GM12801 (cell line): ENCODE results near the gene SLC7A4.

Experiments
- CTCF ChIP-seq: IDR thresholded peaks from one replicate; pipeline ENCODE4 v1.5.1; 2011; ENCODE audit warnings: control low read depth; ENCODE audit not compliant: insufficient read length; ENCODE audit errors: extremely low read depth

SLC7A4 gene

GRCh38 chr22:21028277-21029251, 3.8 kb downstream of the SLC7A4 start:
- TF ChIP-seq CTCF, result no peak

GRCh38 chr22:21026783-21027692, 5.3 kb downstream of the SLC7A4 start:
- no peak for TF ChIP-seq CTCF

- no peak for TF ChIP-seq CTCF
Measured at GRCh38 chr22:21025763-21026755, 6.3 kb downstream of the SLC7A4 start.

GRCh38 chr22:21025266-21025665, 7.1 kb downstream of the SLC7A4 start:
- no peak for TF ChIP-seq CTCF

GRCh38 chr22:21022955-21023614, 9.3 kb downstream of the SLC7A4 start:
- no peak for TF ChIP-seq CTCF

- TF ChIP-seq CTCF, result no peak
Measured at GRCh38 chr22:21022507-21022906, 9.9 kb downstream of the SLC7A4 start.
